ENCODE data around the gene ITGA5. TPM values are rescaled to one million over a fixed set of nuclear protein-coding genes. Genes with fewer than 3 reads are reported as not detected.

The ITGA5 gene
- total RNA-seq, 1 experiment from 2014 or later, result 35.9 TPM

- POLR2A ChIA-PET (ENCODE audit: unreplicated experiment), result no interaction called here
- Histone ChIP-seq H3K4me1 (ENCODE audit: insufficient read depth, low read length) (peaks cover 15% of the 10 kb centered on the region), H3K79me2 (ENCODE audit: low read length) (no peaks in the 10 kb centered on the region), H3K9ac (ENCODE audit: low read length) (no peak within 1 kb of the TSS), H3K36me3 (ENCODE audit: low read depth, low read length) (no peaks in the 10 kb centered on the region), H3K4me2 (ENCODE audit: low read length) (no peak within 1 kb of the TSS), H3K9me3 (ENCODE audit: low read length) (no peaks in the 10 kb centered on the region), H2AFZ (ENCODE audit: low read length) (no peak within 1 kb of the TSS), H3K9me2 (replicated peaks; ENCODE audit: low read length) (no peaks in the 10 kb centered on the region), H4K20me1 (ENCODE audit: low read length) (no peaks in the 10 kb centered on the region), H3F3A (ENCODE audit: low read length, unreplicated experiment) (no peaks in the 10 kb centered on the region), H3K27ac (ENCODE audit: low read length) (no peak within 1 kb of the TSS), H3K27me3 (ENCODE audit: low read length) (no peaks in the 10 kb centered on the region), H3K4me3 (ENCODE audit: low read length) (no peak within 1 kb of the TSS)
- CTCF ChIA-PET, result no interaction called here
- no peak for DNase-seq
- no peak for TF ChIP-seq EZH2phosphoT487 (IDR thresholded peaks at IDR 0.05; ENCODE audit: borderline replicate concordance, low read length)
- TF ChIP-seq CTCF (conservative IDR thresholded peaks at IDR 0.05; ENCODE audit: low read depth, low read length), result no peak
- no peak for TF ChIP-seq EZH2 (IDR thresholded peaks at IDR 0.05; ENCODE audit: low read length, unreplicated experiment)
- intact Hi-C loops (cut with micrococcal nuclease), result no loop called here
- no TSS peak for BruUV-seq (replicated peaks)
- ATAC-seq, result no peak
These were observed 34.5 kb downstream of the ITGA5 start, which contains the start of gene ZNF385A for GRCh38 chr12:54384591-54385041. Gene ZNF385A (minus strand): TSS chr12:54384733. CDS start chr12:54384514, 219 bp downstream.

GRCh38 chr12:54383041-54383609, 35.9 kb downstream of the ITGA5 start:
- Histone ChIP-seq H3F3A (ENCODE audit: low read length, unreplicated experiment) (no peaks in the 10 kb centered on the region), H2AFZ (ENCODE audit: low read length) (no peak overlapping the region), H3K9me2 (replicated peaks; ENCODE audit: low read length) (no peaks in the 10 kb centered on the region), H3K4me3 (ENCODE audit: low read length) (no peak overlapping the region), H3K79me2 (ENCODE audit: low read length) (no peaks in the 10 kb centered on the region), H3K27ac (ENCODE audit: low read length) (no peak overlapping the region), H3K9ac (ENCODE audit: low read length) (no peak overlapping the region), H3K4me2 (ENCODE audit: low read length) (no peak overlapping the region), H4K20me1 (ENCODE audit: low read length) (no peaks in the 10 kb centered on the region), H3K27me3 (ENCODE audit: low read length) (no peaks in the 10 kb centered on the region), H3K36me3 (ENCODE audit: low read depth, low read length) (no peaks in the 10 kb centered on the region), H3K9me3 (ENCODE audit: low read length) (no peaks in the 10 kb centered on the region), H3K4me1 (ENCODE audit: insufficient read depth, low read length) (peaks cover 17% of the 10 kb centered on the region)
- POLR2A ChIA-PET (ENCODE audit: unreplicated experiment), result no interaction called here
- ATAC-seq (no peak), DNase-seq (peak; percentile 70)
- CTCF ChIA-PET, result no interaction called here
- intact Hi-C loops (cut with micrococcal nuclease), result no loop called here
- TF ChIP-seq EZH2phosphoT487 (IDR thresholded peaks at IDR 0.05; ENCODE audit: borderline replicate concordance, low read length) (no peak), CTCF (conservative IDR thresholded peaks at IDR 0.05; ENCODE audit: low read depth, low read length) (no peak), EZH2 (IDR thresholded peaks at IDR 0.05; ENCODE audit: low read length, unreplicated experiment) (no peak)
- no TSS peak for BruUV-seq (replicated peaks)

GRCh38 chr12:54381136-54381535, 37.9 kb downstream of the ITGA5 start:
- no peaks in the 10 kb centered on the region for H3K9me3 ChIP-seq (ENCODE audit: low read length)
- H3K4me1 ChIP-seq (ENCODE audit: insufficient read depth, low read length), result peaks cover 7% of the 10 kb centered on the region
- H3K9ac ChIP-seq (ENCODE audit: low read length), result no peak overlapping the region
- TF ChIP-seq EZH2 (IDR thresholded peaks at IDR 0.05; ENCODE audit: low read length, unreplicated experiment), result no peak
- no peak for TF ChIP-seq EZH2phosphoT487 (IDR thresholded peaks at IDR 0.05; ENCODE audit: borderline replicate concordance, low read length)
- no peak for TF ChIP-seq CTCF (conservative IDR thresholded peaks at IDR 0.05; ENCODE audit: low read depth, low read length)
- H3F3A ChIP-seq (ENCODE audit: low read length, unreplicated experiment), result no peaks in the 10 kb centered on the region
- CTCF ChIA-PET, result interaction anchor here (2.7 kb wide), 1 partner anchor 10 kb away, joined by 26 read pairs; no protein-coding TSS in a partner anchor
- no TSS peak for BruUV-seq (replicated peaks)
- H3K79me2 ChIP-seq (ENCODE audit: low read length), result no peaks in the 10 kb centered on the region
- H4K20me1 ChIP-seq (ENCODE audit: low read length), result no peaks in the 10 kb centered on the region
- no peak overlapping the region for H3K27ac ChIP-seq (ENCODE audit: low read length)
- ATAC-seq (no peak), DNase-seq (no peak)
- no peaks in the 10 kb centered on the region for H3K27me3 ChIP-seq (ENCODE audit: low read length)
- H2AFZ ChIP-seq (ENCODE audit: low read length), result no peak overlapping the region
- H3K4me3 ChIP-seq (ENCODE audit: low read length), result no peak overlapping the region
- no peaks in the 10 kb centered on the region for H3K36me3 ChIP-seq (ENCODE audit: low read depth, low read length)
- H3K9me2 ChIP-seq (replicated peaks; ENCODE audit: low read length), result no peaks in the 10 kb centered on the region
- no peak overlapping the region for H3K4me2 ChIP-seq (ENCODE audit: low read length)
- intact Hi-C loops (cut with micrococcal nuclease), result no loop called here
- POLR2A ChIA-PET (ENCODE audit: unreplicated experiment), result no interaction called here
